ENCODE data around the gene CYP26C1.

The CYP26C1 gene

GRCh38 chr10:93034426-93034825, 26.2 kb upstream of the CYP26C1 start:
- Histone ChIP-seq H3K9ac (no peak overlapping the region), H4K20me1 (no peaks in the 10 kb centered on the region), H3K9me3 (no peaks in the 10 kb centered on the region), H3K4me1 (peaks cover 6% of the 10 kb centered on the region; the same call in 1 of the 2 replicates), H3K36me3 (no peaks in the 10 kb centered on the region), H3K27me3 (no peaks in the 10 kb centered on the region), H3K4me2 (no peak overlapping the region), H3K27ac (no peak overlapping the region), H3K4me3 (no peak overlapping the region)
- TF ChIP-seq Cebpa-rat (IDR thresholded peaks at IDR 0.05): no peak

GRCh38 chr10:93039110-93039509, 21.5 kb upstream of the CYP26C1 start:
- no peak for TF ChIP-seq Cebpa-rat (IDR thresholded peaks at IDR 0.05)

GRCh38 chr10:93039721-93040120, 20.9 kb upstream of the CYP26C1 start:
- no peak overlapping the region for H3K4me2 ChIP-seq
- 0 out of 2 replicates have a peak, but pooled peaks cover 7% of the 10 kb centered on the region for H3K4me1 ChIP-seq
- no peak overlapping the region for H3K9ac ChIP-seq
- no peaks in the 10 kb centered on the region for H3K36me3 ChIP-seq
- H3K9me3 ChIP-seq: no peaks in the 10 kb centered on the region
- no peak overlapping the region for H3K4me3 ChIP-seq
- H4K20me1 ChIP-seq: no peaks in the 10 kb centered on the region
- no peaks in the 10 kb centered on the region for H3K27me3 ChIP-seq
- H3K27ac ChIP-seq: no peak overlapping the region
- TF ChIP-seq Cebpa-rat (IDR thresholded peaks at IDR 0.05): no peak

More at GRCh38 chr10:93039110-93039509, 21.5 kb upstream of the CYP26C1 start:
- Histone ChIP-seq H3K4me1 (0 out of 2 replicates have a peak, but pooled peaks cover 7% of the 10 kb centered on the region), H3K36me3 (no peaks in the 10 kb centered on the region), H4K20me1 (no peaks in the 10 kb centered on the region), H3K27ac (no peak overlapping the region), H3K9me3 (no peaks in the 10 kb centered on the region), H3K9ac (no peak overlapping the region), H3K27me3 (no peaks in the 10 kb centered on the region), H3K4me2 (no peak overlapping the region), H3K4me3 (no peak overlapping the region)

GRCh38 chr10:93054486-93054885, 6.1 kb upstream of the CYP26C1 start:
- Histone ChIP-seq H3K9me3 (peaks cover 6% of the 10 kb centered on the region), H3K4me3 (no peak overlapping the region), H3K27me3 (no peaks in the 10 kb centered on the region), H4K20me1 (no peaks in the 10 kb centered on the region), H3K36me3 (peaks cover 8% of the 10 kb centered on the region), H3K4me1 (no peaks in the 10 kb centered on the region), H3K27ac (no peak overlapping the region), H3K4me2 (no peak overlapping the region), H3K9ac (no peak overlapping the region)
- no peak for TF ChIP-seq Cebpa-rat (IDR thresholded peaks at IDR 0.05)

- Histone ChIP-seq H3K4me3 (no peak overlapping the region), H3K9ac (no peak overlapping the region), H3K27ac (no peak overlapping the region), H3K36me3 (peaks cover 43% of the 10 kb centered on the region), H3K4me2 (no peak overlapping the region), H3K4me1 (no peaks in the 10 kb centered on the region), H3K27me3 (no peaks in the 10 kb centered on the region), H4K20me1 (no peaks in the 10 kb centered on the region), H3K9me3 (peaks cover 43% of the 10 kb centered on the region)
- no peak for TF ChIP-seq Cebpa-rat (IDR thresholded peaks at IDR 0.05)
Observed at GRCh38 chr10:93058139-93058538, 2.5 kb upstream of the CYP26C1 start.

- Histone ChIP-seq H4K20me1 (peaks cover 8% of the 10 kb centered on the region; the same call in 1 of the 2 replicates), H3K9me3 (peaks cover 45% of the 10 kb centered on the region), H3K27me3 (peaks cover 16% of the 10 kb centered on the region), H3K4me1 (no peaks in the 10 kb centered on the region), H3K9ac (no peak overlapping the region), H3K36me3 (peaks cover 43% of the 10 kb centered on the region), H3K4me2 (no peak overlapping the region), H3K4me3 (no peak overlapping the region), H3K27ac (no peak overlapping the region)
- TF ChIP-seq Cebpa-rat (IDR thresholded peaks at IDR 0.05): no peak
Observed at GRCh38 chr10:93060887-93061593, 442 bp downstream of the CYP26C1 start.

GRCh38 chr10:93061594-93062513, 1.3 kb downstream of the CYP26C1 start:
- TF ChIP-seq Cebpa-rat (IDR thresholded peaks at IDR 0.05): no peak
- H3K9me3 ChIP-seq: peaks cover 45% of the 10 kb centered on the region
- no peak overlapping the region for H3K9ac ChIP-seq
- peaks cover 8% of the 10 kb centered on the region; the same call in 1 of the 2 replicates for H4K20me1 ChIP-seq
- H3K4me1 ChIP-seq: no peaks in the 10 kb centered on the region
- H3K4me2 ChIP-seq: no peak overlapping the region
- H3K36me3 ChIP-seq: peaks cover 43% of the 10 kb centered on the region
- no peak overlapping the region for H3K4me3 ChIP-seq
- H3K27ac ChIP-seq: no peak overlapping the region
- peaks cover 25% of the 10 kb centered on the region for H3K27me3 ChIP-seq

GRCh38 chr10:93062514-93063143, 2.0 kb downstream of the CYP26C1 start:
- Histone ChIP-seq H3K36me3 (peaks cover 43% of the 10 kb centered on the region), H4K20me1 (peaks cover 11% of the 10 kb centered on the region; the same call in 1 of the 2 replicates), H3K4me2 (no peak overlapping the region), H3K4me1 (no peaks in the 10 kb centered on the region), H3K4me3 (no peak overlapping the region), H3K9ac (no peak overlapping the region), H3K27ac (no peak overlapping the region), H3K9me3 (peaks cover 45% of the 10 kb centered on the region), H3K27me3 (peaks cover 32% of the 10 kb centered on the region)
- no peak for TF ChIP-seq Cebpa-rat (IDR thresholded peaks at IDR 0.05)

GRCh38 chr10:93063144-93063976, 2.8 kb downstream of the CYP26C1 start:
- Histone ChIP-seq H3K4me1 (no peaks in the 10 kb centered on the region), H3K27me3 (peaks cover 40% of the 10 kb centered on the region), H4K20me1 (peaks cover 18% of the 10 kb centered on the region; the same call in 1 of the 2 replicates), H3K9me3 (peaks cover 45% of the 10 kb centered on the region), H3K4me2 (no peak overlapping the region), H3K36me3 (peaks cover 43% of the 10 kb centered on the region), H3K9ac (no peak overlapping the region), H3K27ac (no peak overlapping the region), H3K4me3 (no peak overlapping the region)
- no peak for TF ChIP-seq Cebpa-rat (IDR thresholded peaks at IDR 0.05)

All from BLaER1 (cell line).